Gastroesophageal sphincter (tissue), 4 donors: Measurements from ENCODE around the gene MYO3B. TPM values are rescaled to one million over a fixed set of nuclear protein-coding genes. Genes with fewer than 3 reads are reported as not detected.

Source experiments
- ATAC-seq: fragments of 150-250 bp; one replicate; pipeline ENCODE4 v1.9.1; 2016; ENCODE audit warnings: mild to moderate bottlenecking, moderate library complexity
- H3K27ac ChIP-seq, 4 donors: fragments of 200-600 bp; sonication (generic) in 3 of 4; 1 replicate in 3 of 4; 2 replicates in 1 of 4; pipeline ENCODE4 v1.5.1; 2016 to 2019
- H3K27me3 ChIP-seq: fragments of 200-600 bp; sonication (generic); one replicate; pipeline ENCODE4 v1.5.1; 2019
- H3K36me3 ChIP-seq, 2 donors: fragments of 200-600 bp; sonication (generic); one replicate each; pipeline ENCODE4 v1.5.1; 2019; ENCODE audit warnings: control low read depth in 1 of 2
- H3K4me1 ChIP-seq, 3 donors: fragments of 200-600 bp; sonication (generic); 1 replicate in 2 of 3; 2 replicates in 1 of 3; pipeline ENCODE4 v1.5.1; 2016 to 2019; ENCODE audit warnings: control low read depth in 2 of 3
- H3K4me3 ChIP-seq, 2 donors: fragments of 200-600 bp; sonication (generic); one replicate each; pipeline ENCODE4 v1.5.1; 2019; ENCODE audit warnings: mild to moderate bottlenecking in 1 of 2, moderate library complexity in 1 of 2
- H3K9me3 ChIP-seq, 3 donors: fragments of 200-600 bp; sonication (generic); one replicate each; pipeline ENCODE4 v1.5.1; 2017 to 2019; ENCODE audit warnings: control low read depth in 2 of 3
- CTCF ChIP-seq, 4 experiments: fragments of 200-600 bp in 2 of 4; fragments of 450-650 bp in 2 of 4; sonication (generic) in 1 of 4; IDR thresholded peaks; one replicate each; pipeline ENCODE4 v1.5.1; 2017 to 2019; ENCODE audit warnings: antibody characterized with exemption in 4 of 4, mild to moderate bottlenecking in 2 of 4, moderate library complexity in 2 of 4
- EP300 ChIP-seq: sonication (generic); formaldehyde crosslinking; IDR thresholded peaks from one replicate; pipeline ENCODE4 v1.6.1; 2017; ENCODE audit warnings: antibody characterized with exemption, mild to moderate bottlenecking
- POLR2A ChIP-seq, 2 donors: fragments of 450-650 bp; IDR thresholded peaks; one replicate each; pipeline ENCODE4 v1.6.1; 2017; ENCODE audit warnings: antibody characterized with exemption in 2 of 2, mild to moderate bottlenecking in 2 of 2, moderate library complexity in 1 of 2
- POLR2AphosphoS5 ChIP-seq: sonication (generic); formaldehyde crosslinking; IDR thresholded peaks from one replicate; pipeline ENCODE4 v1.6.1; 2017; ENCODE audit warnings: antibody characterized with exemption
- WGBS, 2 donors: methylation state at CpG; one replicate each; pipeline ENCODE4 v1.1.5; 2018; ENCODE audit warnings: low coverage in 1 of 2; 5-methylcytosine and 5-hydroxymethylcytosine counted together
- total RNA-seq, 4 donors: library from RNA; depleted of rRNA; stranded (reverse); fragments of >200 nt; gene quantifications; one replicate each; pipeline ENCODE4 v1.1.0, GENCODE V29; 2016

The MYO3B gene
- total RNA-seq, 4 donors from 2014 or later = not detected

DNA sequence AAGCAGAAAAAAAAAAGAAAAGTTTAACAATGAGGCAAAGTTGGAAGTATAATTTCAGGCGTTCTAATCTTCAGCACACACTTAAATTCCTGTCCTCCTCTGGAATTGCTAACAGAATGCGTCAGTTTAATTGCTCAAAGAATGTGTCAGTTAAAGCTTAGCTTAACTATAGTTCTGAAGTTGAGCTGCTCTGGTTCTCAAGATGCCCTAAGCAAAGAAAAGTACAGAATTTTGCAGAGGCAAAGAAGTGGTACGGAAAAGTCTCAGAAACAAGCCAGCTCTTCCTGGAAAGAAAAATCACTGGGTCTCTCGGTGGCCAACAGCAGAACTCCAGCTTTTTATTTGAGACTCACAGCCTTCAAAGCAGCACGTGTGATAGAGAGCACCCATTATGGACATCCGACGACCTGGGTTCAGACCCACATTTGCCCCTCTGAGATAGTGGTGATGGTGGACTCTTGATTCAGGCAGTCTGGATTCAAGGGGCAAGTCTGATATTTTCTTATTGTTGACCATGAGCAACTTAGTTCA is 22.2 kb upstream of the MYO3B start:
- Histone ChIP-seq H3K27ac (no peak overlapping the region), H3K36me3 (no peaks in the 10 kb centered on the region), H3K27me3 (no peaks in the 10 kb centered on the region), H3K4me3 (no peak overlapping the region), H3K9me3 (no peaks in the 10 kb centered on the region), H3K4me1 (peaks cover 0 to 6% (median 0%) of the 10 kb centered on the region in 3 donors)
- 39 to 66% methylated on average over 7 of the region's 7 CpGs for WGBS, 2 donors
- TF ChIP-seq EP300 (no peak), CTCF (IDR thresholded peaks at IDR 0.05) (no peak), POLR2AphosphoS5 (no peak), POLR2A (IDR thresholded peaks at IDR 0.05) (no peak)
- ATAC-seq = no peak

- Histone ChIP-seq H3K36me3 (no peaks in the 10 kb centered on the region), H3K4me3 (no peak overlapping the region), H3K4me1 (peaks cover 0 to 6% (median 0%) of the 10 kb centered on the region in 3 donors), H3K27me3 (no peaks in the 10 kb centered on the region), H3K27ac (no peak overlapping the region), H3K9me3 (no peaks in the 10 kb centered on the region)
- TF ChIP-seq POLR2A (IDR thresholded peaks at IDR 0.05) (no peak), CTCF (IDR thresholded peaks at IDR 0.05) (no peak), EP300 (no peak), POLR2AphosphoS5 (no peak)
- 90 to 95% methylated on average over 3 of the region's 3 CpGs for WGBS, 2 donors
- no peak for ATAC-seq
Observed at GRCh38 chr2:170156592-170156991, 21.4 kb upstream of the MYO3B start.

DNA sequence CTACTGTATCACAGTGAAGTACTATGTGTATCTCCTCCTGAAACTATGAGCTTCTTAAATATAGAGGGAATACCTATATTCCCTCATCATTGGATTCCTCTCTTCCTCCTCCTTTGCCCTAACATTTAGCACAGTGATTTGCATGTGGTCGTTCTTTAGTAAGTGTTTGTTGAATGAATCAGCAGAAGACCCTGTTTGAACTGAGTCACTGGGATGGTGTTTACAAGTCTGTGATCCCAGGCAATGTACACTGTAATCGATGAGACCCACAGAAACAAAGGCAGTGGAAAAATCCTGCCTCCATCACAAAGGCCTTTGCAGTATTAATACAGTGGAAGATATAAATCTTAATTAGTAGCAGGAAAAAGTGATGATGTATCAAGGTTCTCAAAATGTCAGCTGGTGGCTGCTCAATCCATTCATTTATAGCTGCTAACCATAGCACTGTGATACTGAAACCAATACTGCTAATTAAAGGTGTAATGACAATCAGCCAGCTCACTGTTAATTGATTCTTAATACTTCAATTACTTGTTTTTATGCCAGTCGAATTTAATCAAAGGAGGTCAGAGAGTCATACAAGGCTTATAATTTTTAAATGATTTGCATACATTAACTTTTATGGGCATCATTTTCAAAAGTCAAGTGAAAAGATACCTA is 20.8 kb upstream of the MYO3B start:
- no peaks in the 10 kb centered on the region for H3K36me3 ChIP-seq
- H3K27me3 ChIP-seq = no peaks in the 10 kb centered on the region
- H3K9me3 ChIP-seq = no peaks in the 10 kb centered on the region
- H3K4me3 ChIP-seq = no peak overlapping the region
- TF ChIP-seq POLR2AphosphoS5 (no peak), POLR2A (IDR thresholded peaks at IDR 0.05) (no peak), EP300 (no peak), CTCF (IDR thresholded peaks at IDR 0.05) (no peak)
- H3K27ac ChIP-seq = no peak overlapping the region
- 78% methylated on average over 3 of the region's 3 CpGs for WGBS, 2 donors
- ATAC-seq = no peak
- H3K4me1 ChIP-seq = peaks cover 0 to 6% (median 0%) of the 10 kb centered on the region in 3 donors

- Histone ChIP-seq H3K27me3 (no peaks in the 10 kb centered on the region), H3K9me3 (no peaks in the 10 kb centered on the region), H3K36me3 (no peaks in the 10 kb centered on the region), H3K4me3 (no peak overlapping the region), H3K27ac (no peak overlapping the region), H3K4me1 (peaks cover 0 to 6% (median 0%) of the 10 kb centered on the region in 3 donors)
- no peak for ATAC-seq
- TF ChIP-seq POLR2AphosphoS5 = no peak
- no peak for TF ChIP-seq CTCF (IDR thresholded peaks at IDR 0.05)
- TF ChIP-seq EP300 = no peak
- no peak for TF ChIP-seq POLR2A (IDR thresholded peaks at IDR 0.05)
Observed at GRCh38 chr2:170159060-170159459, 18.9 kb upstream of the MYO3B start.

DNA sequence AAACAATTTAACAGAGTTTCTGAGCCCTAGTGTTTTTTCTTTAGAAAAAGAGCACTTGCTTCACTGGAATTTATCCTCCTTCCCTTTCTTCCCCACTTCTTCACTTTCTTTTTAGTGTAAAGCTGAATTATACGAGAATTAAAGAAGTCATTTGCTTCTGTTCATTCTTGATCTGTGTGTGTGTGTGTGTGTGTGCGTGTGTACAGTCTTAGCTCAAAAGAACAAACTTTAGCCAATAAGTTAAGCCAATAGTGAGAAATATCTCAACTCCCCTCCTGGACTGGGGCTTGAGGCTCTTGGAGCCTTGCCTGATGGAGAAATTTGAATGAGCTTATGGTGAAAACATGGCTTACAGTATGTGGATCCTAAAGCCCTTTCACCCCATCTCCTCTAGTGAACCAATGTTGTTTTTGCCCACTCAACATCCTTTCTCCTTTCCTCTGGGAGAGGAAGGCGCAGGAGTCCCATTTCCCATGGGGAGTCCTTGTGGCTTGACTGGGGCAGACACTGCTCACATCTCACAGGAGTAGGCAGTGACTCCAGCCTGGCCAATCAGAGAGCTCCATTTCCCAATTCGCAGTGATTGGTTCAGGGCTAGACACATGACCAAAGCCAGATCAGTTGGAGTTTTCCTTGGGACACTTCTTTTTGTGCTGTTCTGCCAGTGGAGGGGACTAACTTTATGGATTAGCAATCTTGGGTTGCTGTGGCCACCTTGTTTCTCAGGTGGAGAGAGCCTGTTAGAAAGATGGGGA is 16.3 kb upstream of the MYO3B start:
- no peaks in the 10 kb centered on the region for H3K4me1 ChIP-seq

More for the DNA sequence above, 16.3 kb upstream of the MYO3B start:
- 79 to 80% methylated on average over 1 to 4 of the region's 4 CpGs for WGBS, 2 donors
- H3K36me3 ChIP-seq = no peaks in the 10 kb centered on the region
- TF ChIP-seq POLR2A (IDR thresholded peaks at IDR 0.05) (no peak), EP300 (no peak), CTCF (IDR thresholded peaks at IDR 0.05) (no peak), POLR2AphosphoS5 (no peak)
- no peaks in the 10 kb centered on the region for H3K9me3 ChIP-seq
- ATAC-seq = no peak
- no peaks in the 10 kb centered on the region for H3K27me3 ChIP-seq
- H3K4me3 ChIP-seq = no peak overlapping the region
- H3K27ac ChIP-seq = no peak overlapping the region
